ENCODE results near the gene ERMAP. TPM values are rescaled to one million over a fixed set of nuclear protein-coding genes. Genes with fewer than 3 reads are reported as not detected.

Gene ERMAP
- total RNA-seq, 3 donors from 2014 or later = 11.1 to 22.1 (median 14.9) TPM

GRCh38 chr1:42774928-42775526 lies 41.9 kb upstream of the ERMAP start:
- intact Hi-C loops (cut with DNase I; ENCODE audit: low total_unique reads) = no loop called here
- Histone ChIP-seq H3K4me1 (no peaks in the 10 kb centered on the region), H3K9me3 (no peaks in the 10 kb centered on the region), H3K4me3 (no peak overlapping the region), H3K36me3 (peaks cover 4% of the 10 kb centered on the region), H3K27me3 (no peaks in the 10 kb centered on the region), H3K27ac (no peak overlapping the region)
- no peak for DNase-seq (ENCODE audit: low spot score in 2 of 2)
- TF ChIP-seq POLR2AphosphoS5 (IDR thresholded peaks at IDR 0.05) (no peak), POLR2A (IDR thresholded peaks at IDR 0.05) (no peak), CTCF (IDR thresholded peaks at IDR 0.05) (no peak)

GRCh38 chr1:42776502-42776901 lies 40.4 kb upstream of the ERMAP start:
- H3K4me3 ChIP-seq = no peak overlapping the region
- H3K4me1 ChIP-seq = no peaks in the 10 kb centered on the region
- H3K9me3 ChIP-seq = no peaks in the 10 kb centered on the region
- peaks cover 4% of the 10 kb centered on the region for H3K36me3 ChIP-seq
- H3K27me3 ChIP-seq = no peaks in the 10 kb centered on the region
- intact Hi-C loops (cut with DNase I; ENCODE audit: low total_unique reads) = no loop called here
- H3K27ac ChIP-seq = no peak overlapping the region
- no peak for TF ChIP-seq POLR2AphosphoS5 (IDR thresholded peaks at IDR 0.05)
- TF ChIP-seq CTCF (IDR thresholded peaks at IDR 0.05) = no peak
- TF ChIP-seq POLR2A (IDR thresholded peaks at IDR 0.05) = no peak
- DNase-seq (ENCODE audit: low spot score in 2 of 2) = no peak

GRCh38 chr1:42777852-42778251 lies 39.1 kb upstream of the ERMAP start:
- intact Hi-C loops (cut with DNase I; ENCODE audit: low total_unique reads) = no loop called here
- no peaks in the 10 kb centered on the region for H3K9me3 ChIP-seq
- H3K27me3 ChIP-seq = no peaks in the 10 kb centered on the region
- no peaks in the 10 kb centered on the region for H3K4me1 ChIP-seq
- peaks cover 4% of the 10 kb centered on the region for H3K36me3 ChIP-seq
- H3K27ac ChIP-seq = no peak overlapping the region
- no peak for DNase-seq (ENCODE audit: low spot score in 2 of 2)
- TF ChIP-seq POLR2A (IDR thresholded peaks at IDR 0.05) = no peak
- no peak for TF ChIP-seq POLR2AphosphoS5 (IDR thresholded peaks at IDR 0.05)
- peak in 2 of 3 donors; percentile 16 to 41 for TF ChIP-seq CTCF (IDR thresholded peaks at IDR 0.05)
- no peak overlapping the region for H3K4me3 ChIP-seq

GRCh38 chr1:42779725-42780124 lies 37.2 kb upstream of the ERMAP start:
- H3K4me1 ChIP-seq = no peaks in the 10 kb centered on the region
- no peak overlapping the region for H3K4me3 ChIP-seq
- TF ChIP-seq POLR2A (IDR thresholded peaks at IDR 0.05) (no peak), POLR2AphosphoS5 (IDR thresholded peaks at IDR 0.05) (no peak), CTCF (IDR thresholded peaks at IDR 0.05) (no peak)
- no peaks in the 10 kb centered on the region for H3K27me3 ChIP-seq
- intact Hi-C loops (cut with DNase I; ENCODE audit: low total_unique reads) = no loop called here
- no peak overlapping the region for H3K27ac ChIP-seq
- H3K36me3 ChIP-seq = peaks cover 4% of the 10 kb centered on the region
- H3K9me3 ChIP-seq = no peaks in the 10 kb centered on the region
- no peak for DNase-seq (ENCODE audit: low spot score in 2 of 2)

GRCh38 chr1:42780176-42780575 lies 36.7 kb upstream of the ERMAP start:
- H3K4me3 ChIP-seq = no peak overlapping the region
- H3K9me3 ChIP-seq = no peaks in the 10 kb centered on the region
- intact Hi-C loops (cut with DNase I; ENCODE audit: low total_unique reads) = no loop called here
- H3K4me1 ChIP-seq = no peaks in the 10 kb centered on the region
- no peaks in the 10 kb centered on the region for H3K27me3 ChIP-seq
- peaks cover 4% of the 10 kb centered on the region for H3K36me3 ChIP-seq
- no peak overlapping the region for H3K27ac ChIP-seq
- TF ChIP-seq POLR2A (IDR thresholded peaks at IDR 0.05) = no peak
- TF ChIP-seq CTCF (IDR thresholded peaks at IDR 0.05) = no peak
- TF ChIP-seq POLR2AphosphoS5 (IDR thresholded peaks at IDR 0.05) = no peak
- DNase-seq (ENCODE audit: low spot score in 2 of 2) = no peak
